HEK293T (cell line): Measurements from ENCODE around the gene PTPN11.

Source experiments
- BHLHE40 ChIP-seq: fragments of 450-650 bp; IDR thresholded peaks from 2 replicates; pipeline ENCODE4 v1.6.1; 2016; ENCODE audit warnings: mild to moderate bottlenecking, moderate library complexity, borderline replicate concordance
- ELF4 ChIP-seq: fragments of 450-650 bp; IDR thresholded peaks from 2 replicates; pipeline ENCODE4 v1.6.1; 2017; ENCODE audit warnings: antibody characterized with exemption
- FOXK2 ChIP-seq: fragments of 450-650 bp; IDR thresholded peaks from 2 replicates; pipeline ENCODE4 v1.6.1; 2016; ENCODE audit warnings: mild to moderate bottlenecking
- FOXM1 ChIP-seq: fragments of 450-650 bp; IDR thresholded peaks from 2 replicates; pipeline ENCODE4 v1.6.1; 2017; ENCODE audit warnings: mild to moderate bottlenecking, borderline replicate concordance
- HDGF ChIP-seq: fragments of 450-650 bp; IDR thresholded peaks from 2 replicates; pipeline ENCODE4 v1.6.1; 2017; ENCODE audit warnings: antibody characterized with exemption, borderline replicate concordance
- SP1 ChIP-seq: fragments of 450-650 bp; IDR thresholded peaks from 2 replicates; pipeline ENCODE4 v1.6.1; 2017
- SUZ12 ChIP-seq: fragments of 450-650 bp; IDR thresholded peaks from 2 replicates; pipeline ENCODE4 v1.6.1; 2016; ENCODE audit warnings: mild to moderate bottlenecking

DNA sequence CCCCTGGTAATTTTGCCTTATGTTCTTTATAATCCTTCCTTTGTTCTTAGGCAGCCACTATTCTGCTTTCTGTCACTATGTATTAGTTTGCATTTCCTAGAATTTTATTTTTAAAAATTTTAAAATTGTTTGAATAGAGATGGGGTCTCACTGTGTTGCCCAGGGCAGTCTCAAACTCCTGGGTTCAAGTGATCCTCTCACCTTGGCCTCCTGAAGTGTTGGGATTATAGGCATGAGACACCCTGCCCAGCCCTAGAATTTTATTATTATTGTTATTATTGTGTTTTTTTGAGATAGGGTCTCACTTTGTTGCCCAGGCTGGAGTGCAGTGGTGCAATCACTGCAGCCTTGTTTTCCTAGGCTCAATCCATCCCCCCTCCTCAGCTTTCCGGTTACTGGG lies 2.6 kb downstream of the PTPN11 start:
- TF ChIP-seq FOXK2, result no peak
- TF ChIP-seq ELF4, result no peak
- no peak for TF ChIP-seq HDGF
- TF ChIP-seq FOXM1, result no peak
- no peak for TF ChIP-seq BHLHE40
- no peak for TF ChIP-seq SP1
- TF ChIP-seq SUZ12, result no peak
